GM23338 (cell line): ENCODE measurements around the gene TENM4. TPM values are rescaled to one million over a fixed set of nuclear protein-coding genes. Genes with fewer than 3 reads are reported as not detected.

Experiments
- ATAC-seq: fragments of 200-7000 bp; cut with Tn5 transposase; 3 replicates; pipeline ENCODE4 v1.9.1; 2020
- DNase-seq: peaks from one replicate; pipeline ENCODE4 v3.0.0-alpha.2; 2015; ENCODE audit warnings: low spot score
- H2AFZ ChIP-seq: fragments of 200-600 bp; sonication (generic); 2 replicates; pipeline ENCODE4 v1.8.0; 2016; ENCODE audit warnings: antibody characterized with exemption, mild to moderate bottlenecking, moderate library complexity
- H3F3A ChIP-seq: fragments of 200-600 bp; sonication (generic); replicated peaks from 2 replicates; pipeline ENCODE4 v1.8.0; 2017; ENCODE audit warnings: antibody characterized with exemption, mixed run types, low read depth
- H3K27ac ChIP-seq: fragments of 200-600 bp; sonication (generic); 2 replicates; pipeline ENCODE4 v1.6.1; 2016; ENCODE audit warnings: low read depth
- H3K27me3 ChIP-seq: fragments of 200-600 bp; sonication (generic); 2 replicates; pipeline ENCODE4 v1.8.0; 2016; ENCODE audit warnings: mild to moderate bottlenecking, mixed run types, moderate library complexity; ENCODE audit not compliant: insufficient read depth
- H3K36me3 ChIP-seq: fragments of 200-600 bp; sonication (generic); 2 replicates; pipeline ENCODE4 v1.8.0; 2016; ENCODE audit warnings: mild to moderate bottlenecking; ENCODE audit not compliant: insufficient read depth
- H3K4me1 ChIP-seq: fragments of 200-600 bp; sonication (generic); 2 replicates; pipeline ENCODE4 v1.8.0; 2016; ENCODE audit warnings: mild to moderate bottlenecking, moderate library complexity; ENCODE audit not compliant: insufficient read depth
- H3K4me2 ChIP-seq: fragments of 200-600 bp; sonication (generic); 2 replicates; pipeline ENCODE4 v1.7.1; 2017; ENCODE audit warnings: mixed run types
- H3K4me3 ChIP-seq: fragments of 200-600 bp; sonication (generic); 2 replicates; pipeline ENCODE4 v1.6.1; 2016; ENCODE audit warnings: mixed run types
- H3K79me2 ChIP-seq: fragments of 200-600 bp; sonication (generic); replicated peaks from 2 replicates; pipeline ENCODE4 v1.8.0; 2017; ENCODE audit warnings: mild to moderate bottlenecking; ENCODE audit not compliant: insufficient read depth
- H3K9me2 ChIP-seq: fragments of 200-600 bp; sonication (generic); 2 replicates; pipeline ENCODE4 v1.8.0; 2017; ENCODE audit not compliant: insufficient read depth
- H4K20me1 ChIP-seq: fragments of 200-600 bp; sonication (generic); replicated peaks from 2 replicates; pipeline ENCODE4 v1.8.0; 2017; ENCODE audit warnings: mild to moderate bottlenecking; ENCODE audit not compliant: insufficient read depth
- H3K27ac Mint-ChIP-seq: 2 replicates; pipeline ENCODE4 v1.8.0; 2020; ENCODE audit warnings: inconsistent platforms, mild to moderate bottlenecking, moderate library complexity, mixed read lengths
- H3K27me3 Mint-ChIP-seq: 3 replicates; pipeline ENCODE4 v1.8.0; 2022; ENCODE audit warnings: low read depth, mild to moderate bottlenecking, moderate library complexity, mixed read lengths, inconsistent platforms; ENCODE audit not compliant: insufficient read depth, poor library complexity
- H3K36me3 Mint-ChIP-seq: 3 replicates; pipeline ENCODE4 v1.8.0; 2021; ENCODE audit warnings: low read depth, mild to moderate bottlenecking, inconsistent platforms, moderate library complexity, mixed read lengths
- H3K4me1 Mint-ChIP-seq: 3 replicates; pipeline ENCODE4 v1.8.0; 2020; ENCODE audit warnings: mild to moderate bottlenecking, inconsistent platforms, mixed read lengths
- H3K4me3 Mint-ChIP-seq: 3 replicates; pipeline ENCODE4 v1.8.0; 2021; ENCODE audit warnings: moderate library complexity, mild to moderate bottlenecking, inconsistent platforms, mixed read lengths
- H3K9me3 Mint-ChIP-seq: 3 replicates; pipeline ENCODE4 v1.8.0; 2020; ENCODE audit warnings: moderate library complexity, mild to moderate bottlenecking, inconsistent platforms, mixed read lengths
- EZH2phosphoT487 ChIP-seq: fragments of 200-600 bp; sonication (generic); IDR thresholded peaks from one replicate; pipeline ENCODE4 v1.8.1; 2018; ENCODE audit warnings: antibody characterized with exemption; ENCODE audit not compliant: unreplicated experiment
- ZNF114 ChIP-seq: fragments of 250-450 bp; sonication (Bioruptor Pico); IDR thresholded peaks from 2 replicates; pipeline ENCODE4 v1.5.0; 2020; ENCODE audit warnings: mild to moderate bottlenecking, moderate library complexity
- ZNF331 ChIP-seq: fragments of 250-450 bp; sonication (Bioruptor Pico); IDR thresholded peaks from 2 replicates; pipeline ENCODE4 v1.5.0; 2020; ENCODE audit warnings: low read depth, mild to moderate bottlenecking, moderate library complexity
- polyA plus RNA-seq: library from polyadenylated mRNA; unstranded; fragments of >200 nt; fragmentation: Nextera tagmentation; extraction: Ambion mirVana; gene quantifications from 2 replicates; pipeline ENCODE4 v1.2.1, GENCODE V29; 2016
- total RNA-seq: library from RNA; depleted of rRNA; stranded (reverse); fragments of >200 nt; shearing (Covaris generic); gene quantifications from 2 replicates; pipeline ENCODE4 v1.2.3, GENCODE V29; 2014
- TF ChIP-seq, protein P1 (sequence below), 2 experiments: fragments of 200-600 bp in 1 of 2; sonication (generic) in 1 of 2; conservative IDR thresholded peaks; 2 replicates each; pipeline versions ENCODE4 v1.5.1 to v1.6.1; 2016 to 2017; ENCODE audit warnings: antibody characterized with exemption in 2 of 2, low read depth in 2 of 2, mild to moderate bottlenecking in 2 of 2, moderate library complexity in 1 of 2
- TF ChIP-seq, protein P2 (sequence below): fragments of 250-450 bp; sonication (Bioruptor Pico); IDR thresholded peaks from 2 replicates; pipeline ENCODE4 v1.5.0; 2020; ENCODE audit warnings: mild to moderate bottlenecking, moderate library complexity

The TENM4 gene
- total and polyA plus RNA-seq, 2 experiments from 2014 or later, result 7.3 TPM

GRCh38 chr11:78646564-78647185, 794.2 kb downstream of the TENM4 start:
- Histone ChIP-seq H3K36me3 (no peaks in the 10 kb centered on the region), H3K4me1 (no peaks in the 10 kb centered on the region; the same call in 1 of the 2 replicates), H2AFZ (no peak overlapping the region), H4K20me1 (no peaks in the 10 kb centered on the region), H3K4me3 (no peak overlapping the region), H3K9me2 (no peaks in the 10 kb centered on the region), H3K27me3 (no peaks in the 10 kb centered on the region), H3K79me2 (no peaks in the 10 kb centered on the region), H3F3A (no peaks in the 10 kb centered on the region), H3K4me2 (no peak overlapping the region), H3K27ac (no peak overlapping the region)
- Mint-ChIP-seq H3K27ac (no peak overlapping the region), H3K4me1 (peaks cover 12% of the 10 kb centered on the region; the same call in 2 of the 3 replicates), H3K27me3 (peaks cover 2% of the 10 kb centered on the region), H3K9me3 (no peaks in the 10 kb centered on the region), H3K36me3 (no peaks in the 10 kb centered on the region), H3K4me3 (no peak overlapping the region)
- ATAC-seq, result peak; percentile 82
- DNase-seq, result peak; percentile 89
- TF ChIP-seq ZNF331 (CRISPR knock-in tag), result no peak
- TF ChIP-seq, protein P1, sequence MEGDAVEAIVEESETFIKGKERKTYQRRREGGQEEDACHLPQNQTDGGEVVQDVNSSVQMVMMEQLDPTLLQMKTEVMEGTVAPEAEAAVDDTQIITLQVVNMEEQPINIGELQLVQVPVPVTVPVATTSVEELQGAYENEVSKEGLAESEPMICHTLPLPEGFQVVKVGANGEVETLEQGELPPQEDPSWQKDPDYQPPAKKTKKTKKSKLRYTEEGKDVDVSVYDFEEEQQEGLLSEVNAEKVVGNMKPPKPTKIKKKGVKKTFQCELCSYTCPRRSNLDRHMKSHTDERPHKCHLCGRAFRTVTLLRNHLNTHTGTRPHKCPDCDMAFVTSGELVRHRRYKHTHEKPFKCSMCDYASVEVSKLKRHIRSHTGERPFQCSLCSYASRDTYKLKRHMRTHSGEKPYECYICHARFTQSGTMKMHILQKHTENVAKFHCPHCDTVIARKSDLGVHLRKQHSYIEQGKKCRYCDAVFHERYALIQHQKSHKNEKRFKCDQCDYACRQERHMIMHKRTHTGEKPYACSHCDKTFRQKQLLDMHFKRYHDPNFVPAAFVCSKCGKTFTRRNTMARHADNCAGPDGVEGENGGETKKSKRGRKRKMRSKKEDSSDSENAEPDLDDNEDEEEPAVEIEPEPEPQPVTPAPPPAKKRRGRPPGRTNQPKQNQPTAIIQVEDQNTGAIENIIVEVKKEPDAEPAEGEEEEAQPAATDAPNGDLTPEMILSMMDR (conservative IDR thresholded peaks at IDR 0.05; ENCODE audit: low read depth in 2 of 2), result peak; percentile 95

DNA sequence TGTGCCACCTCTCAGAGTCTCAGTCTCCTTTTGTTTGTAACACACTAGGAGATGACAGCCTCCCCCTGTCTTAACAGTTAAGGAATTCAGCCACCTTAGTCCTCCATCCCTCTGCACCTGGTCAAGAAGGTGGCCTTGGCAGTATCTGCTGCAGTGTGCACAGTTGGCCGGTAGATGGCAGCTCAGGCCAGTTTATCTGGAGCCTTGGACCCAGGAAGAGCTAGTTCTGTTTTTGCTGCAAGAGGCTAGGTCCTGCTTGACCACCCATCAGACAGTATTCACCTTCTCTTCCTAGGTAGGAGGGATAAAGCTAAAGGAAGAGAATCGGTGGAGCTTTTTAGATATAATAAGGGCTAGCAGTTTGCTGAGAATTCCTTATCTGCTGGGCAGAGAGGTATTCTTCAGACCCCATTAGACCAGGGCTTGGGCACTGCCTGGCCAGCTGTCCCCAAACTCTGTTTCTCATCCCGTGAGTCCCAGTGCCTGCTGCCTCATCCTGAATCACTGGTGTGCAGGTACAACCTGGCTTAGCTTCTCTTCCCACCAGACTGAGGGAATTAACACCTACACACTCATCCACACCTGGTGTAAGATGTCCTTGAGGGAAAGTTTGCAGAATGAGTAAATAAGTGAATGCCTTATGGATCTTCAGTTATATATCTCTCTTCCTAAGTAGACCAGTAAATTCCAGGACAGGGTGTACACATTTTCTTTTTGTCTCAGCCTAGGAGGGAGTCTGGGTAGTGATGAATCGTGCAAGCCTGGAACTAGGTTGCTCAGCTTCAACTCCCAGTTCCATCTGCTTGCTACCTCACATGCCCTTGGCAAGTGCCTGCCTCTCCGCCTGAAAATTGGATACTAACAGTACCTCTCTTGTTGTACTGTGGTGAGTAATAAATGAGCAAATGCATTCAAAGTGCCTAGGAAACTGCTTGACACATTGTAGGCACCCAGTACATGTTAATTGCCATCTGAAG, 795.3 kb downstream of the TENM4 start:
- Histone ChIP-seq H3K36me3 (no peaks in the 10 kb centered on the region), H3K4me1 (no peaks in the 10 kb centered on the region), H3F3A (no peaks in the 10 kb centered on the region), H2AFZ (no peak overlapping the region), H3K27ac (no peak overlapping the region), H3K4me3 (no peak overlapping the region), H3K27me3 (no peaks in the 10 kb centered on the region), H3K79me2 (no peaks in the 10 kb centered on the region), H3K4me2 (no peak overlapping the region), H3K9me2 (no peaks in the 10 kb centered on the region), H4K20me1 (no peaks in the 10 kb centered on the region)
- H3K4me3 Mint-ChIP-seq, result no peak overlapping the region
- no peaks in the 10 kb centered on the region for H3K36me3 Mint-ChIP-seq
- H3K9me3 Mint-ChIP-seq, result no peaks in the 10 kb centered on the region
- DNase-seq (peak; percentile 87), ATAC-seq (peak; percentile 93)
- TF ChIP-seq, protein P2, sequence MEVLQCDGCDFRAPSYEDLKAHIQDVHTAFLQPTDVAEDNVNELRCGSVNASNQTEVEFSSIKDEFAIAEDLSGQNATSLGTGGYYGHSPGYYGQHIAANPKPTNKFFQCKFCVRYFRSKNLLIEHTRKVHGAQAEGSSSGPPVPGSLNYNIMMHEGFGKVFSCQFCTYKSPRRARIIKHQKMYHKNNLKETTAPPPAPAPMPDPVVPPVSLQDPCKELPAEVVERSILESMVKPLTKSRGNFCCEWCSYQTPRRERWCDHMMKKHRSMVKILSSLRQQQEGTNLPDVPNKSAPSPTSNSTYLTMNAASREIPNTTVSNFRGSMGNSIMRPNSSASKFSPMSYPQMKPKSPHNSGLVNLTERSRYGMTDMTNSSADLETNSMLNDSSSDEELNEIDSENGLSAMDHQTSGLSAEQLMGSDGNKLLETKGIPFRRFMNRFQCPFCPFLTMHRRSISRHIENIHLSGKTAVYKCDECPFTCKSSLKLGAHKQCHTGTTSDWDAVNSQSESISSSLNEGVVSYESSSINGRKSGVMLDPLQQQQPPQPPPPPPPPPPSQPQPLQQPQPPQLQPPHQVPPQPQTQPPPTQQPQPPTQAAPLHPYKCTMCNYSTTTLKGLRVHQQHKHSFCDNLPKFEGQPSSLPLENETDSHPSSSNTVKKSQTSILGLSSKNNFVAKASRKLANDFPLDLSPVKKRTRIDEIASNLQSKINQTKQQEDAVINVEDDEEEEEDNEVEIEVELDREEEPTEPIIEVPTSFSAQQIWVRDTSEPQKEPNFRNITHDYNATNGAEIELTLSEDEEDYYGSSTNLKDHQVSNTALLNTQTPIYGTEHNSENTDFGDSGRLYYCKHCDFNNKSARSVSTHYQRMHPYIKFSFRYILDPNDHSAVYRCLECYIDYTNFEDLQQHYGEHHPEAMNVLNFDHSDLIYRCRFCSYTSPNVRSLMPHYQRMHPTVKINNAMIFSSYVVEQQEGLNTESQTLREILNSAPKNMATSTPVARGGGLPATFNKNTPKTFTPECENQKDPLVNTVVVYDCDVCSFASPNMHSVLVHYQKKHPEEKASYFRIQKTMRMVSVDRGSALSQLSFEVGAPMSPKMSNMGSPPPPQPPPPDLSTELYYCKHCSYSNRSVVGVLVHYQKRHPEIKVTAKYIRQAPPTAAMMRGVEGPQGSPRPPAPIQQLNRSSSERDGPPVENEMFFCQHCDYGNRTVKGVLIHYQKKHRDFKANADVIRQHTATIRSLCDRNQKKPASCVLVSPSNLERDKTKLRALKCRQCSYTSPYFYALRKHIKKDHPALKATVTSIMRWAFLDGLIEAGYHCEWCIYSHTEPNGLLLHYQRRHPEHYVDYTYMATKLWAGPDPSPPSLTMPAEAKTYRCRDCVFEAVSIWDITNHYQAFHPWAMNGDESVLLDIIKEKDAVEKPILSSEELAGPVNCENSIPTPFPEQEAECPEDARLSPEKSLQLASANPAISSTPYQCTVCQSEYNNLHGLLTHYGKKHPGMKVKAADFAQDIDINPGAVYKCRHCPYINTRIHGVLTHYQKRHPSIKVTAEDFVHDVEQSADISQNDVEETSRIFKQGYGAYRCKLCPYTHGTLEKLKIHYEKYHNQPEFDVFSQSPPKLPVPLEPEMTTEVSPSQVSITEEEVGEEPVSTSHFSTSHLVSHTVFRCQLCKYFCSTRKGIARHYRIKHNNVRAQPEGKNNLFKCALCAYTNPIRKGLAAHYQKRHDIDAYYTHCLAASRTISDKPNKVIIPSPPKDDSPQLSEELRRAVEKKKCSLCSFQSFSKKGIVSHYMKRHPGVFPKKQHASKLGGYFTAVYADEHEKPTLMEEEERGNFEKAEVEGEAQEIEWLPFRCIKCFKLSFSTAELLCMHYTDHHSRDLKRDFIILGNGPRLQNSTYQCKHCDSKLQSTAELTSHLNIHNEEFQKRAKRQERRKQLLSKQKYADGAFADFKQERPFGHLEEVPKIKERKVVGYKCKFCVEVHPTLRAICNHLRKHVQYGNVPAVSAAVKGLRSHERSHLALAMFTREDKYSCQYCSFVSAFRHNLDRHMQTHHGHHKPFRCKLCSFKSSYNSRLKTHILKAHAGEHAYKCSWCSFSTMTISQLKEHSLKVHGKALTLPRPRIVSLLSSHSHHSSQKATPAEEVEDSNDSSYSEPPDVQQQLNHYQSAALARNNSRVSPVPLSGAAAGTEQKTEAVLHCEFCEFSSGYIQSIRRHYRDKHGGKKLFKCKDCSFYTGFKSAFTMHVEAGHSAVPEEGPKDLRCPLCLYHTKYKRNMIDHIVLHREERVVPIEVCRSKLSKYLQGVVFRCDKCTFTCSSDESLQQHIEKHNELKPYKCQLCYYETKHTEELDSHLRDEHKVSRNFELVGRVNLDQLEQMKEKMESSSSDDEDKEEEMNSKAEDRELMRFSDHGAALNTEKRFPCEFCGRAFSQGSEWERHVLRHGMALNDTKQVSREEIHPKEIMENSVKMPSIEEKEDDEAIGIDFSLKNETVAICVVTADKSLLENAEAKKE (CRISPR knock-in tag), result peak; percentile 26; the same call in 1 of the 2 replicates
- TF ChIP-seq, protein P1 (conservative IDR thresholded peaks at IDR 0.05; ENCODE audit: low read depth in 2 of 2), result peak; percentile 98 to 99
- TF ChIP-seq EZH2phosphoT487 (no peak), ZNF114 (CRISPR knock-in tag) (no peak)
- H3K27ac Mint-ChIP-seq, result no peak overlapping the region
- H3K4me1 Mint-ChIP-seq, result 0 out of 3 replicates have a peak, but pooled peaks cover 2% of the 10 kb centered on the region
- no peaks in the 10 kb centered on the region for H3K27me3 Mint-ChIP-seq
